22Rv1 (cell line): Measurements from ENCODE around the gene NINL.
"Not testable (repeated sequence)": the region's sequence is repeated elsewhere in the genome, so short reads cannot be mapped to it uniquely, and the experiment has no call there.

Experiments
- CTCF ChIP-seq: fragments of 450-650 bp; IDR thresholded peaks from 2 replicates; pipeline ENCODE4 v1.5.1; 2017; ENCODE audit warnings: mild to moderate bottlenecking
- ZFX ChIP-seq: fragments of 450-650 bp; IDR thresholded peaks from 2 replicates; pipeline ENCODE4 v1.6.1; 2017; ENCODE audit warnings: antibody characterized with exemption, borderline replicate concordance

- TF ChIP-seq CTCF, ZFX: not testable (repeated sequence)
These were observed 23.6 kb downstream of the NINL start for GRCh38 chr20:25561771-25562170.
